Tibial nerve (tissue), 4 donors: ENCODE measurements around the gene CCDC27. TPM values are rescaled to one million over a fixed set of nuclear protein-coding genes. Genes with fewer than 3 reads are reported as not detected.
A peak's percentile ranks its signal among the peaks of the same experiment; 100 is the strongest.
"Not testable (repeated sequence)": the region's sequence is repeated elsewhere in the genome, so short reads cannot be mapped to it uniquely, and the experiment has no call there.

Experiments
- DNase-seq, 2 donors: peaks; one replicate each; pipeline ENCODE4 v3.0.0-alpha.2; 2019; ENCODE audit warnings: low spot score in 2 of 2
- H3K27ac ChIP-seq, 4 donors: fragments of 200-600 bp; sonication (generic) in 3 of 4; one replicate each; pipeline ENCODE4 v1.5.1; 2017 to 2019; ENCODE audit warnings: mild to moderate bottlenecking in 1 of 4
- H3K27me3 ChIP-seq, 2 donors: fragments of 200-600 bp; sonication (generic) in 1 of 2; one replicate each; pipeline versions ENCODE4 v1.5.1 to v1.6.0; 2017 to 2019
- H3K36me3 ChIP-seq, 3 donors: fragments of 200-600 bp; sonication (generic); one replicate each; pipeline ENCODE4 v1.5.1; 2018 to 2019
- H3K4me1 ChIP-seq, 4 donors: fragments of 200-600 bp; sonication (generic) in 3 of 4; one replicate each; pipeline ENCODE4 v1.5.1; 2017 to 2019
- H3K4me3 ChIP-seq, 4 donors: fragments of 200-600 bp; sonication (generic) in 3 of 4; one replicate each; pipeline ENCODE4 v1.5.1; 2017 to 2019; ENCODE audit warnings: mild to moderate bottlenecking in 1 of 4, moderate library complexity in 1 of 4
- H3K9me3 ChIP-seq, 4 donors: fragments of 200-600 bp; sonication (generic) in 3 of 4; one replicate each; pipeline ENCODE4 v1.5.1; 2017 to 2019
- EP300 ChIP-seq, 2 donors: sonication (generic); formaldehyde crosslinking; IDR thresholded peaks; one replicate each; pipeline ENCODE4 v1.6.1; 2017; ENCODE audit warnings: antibody characterized with exemption in 2 of 2, mild to moderate bottlenecking in 1 of 2
- POLR2A ChIP-seq, 2 donors: fragments of 450-650 bp; IDR thresholded peaks; one replicate each; pipeline ENCODE4 v1.6.1; 2017; ENCODE audit warnings: antibody characterized with exemption in 2 of 2, mild to moderate bottlenecking in 2 of 2, moderate library complexity in 2 of 2
- WGBS, 2 donors: methylation state at CpG; one replicate each; pipeline ENCODE4 v1.1.5; 2018; 5-methylcytosine and 5-hydroxymethylcytosine counted together
- total RNA-seq, 4 donors: library from RNA; depleted of rRNA; stranded (reverse); fragments of >200 nt; gene quantifications; one replicate each; pipeline ENCODE4 v1.1.0, GENCODE V29; 2016
- TF ChIP-seq, protein P1 (sequence below), 5 experiments: fragments of 200-600 bp in 3 of 5; fragments of 450-650 bp in 2 of 5; sonication (generic) in 3 of 5; IDR thresholded peaks; one replicate each; pipeline ENCODE4 v1.5.1; 2016 to 2019; ENCODE audit warnings: antibody characterized with exemption in 5 of 5, mild to moderate bottlenecking in 3 of 5, moderate library complexity in 2 of 5

The CCDC27 gene
- total RNA-seq, 4 donors from 2014 or later, result not detected

DNA sequence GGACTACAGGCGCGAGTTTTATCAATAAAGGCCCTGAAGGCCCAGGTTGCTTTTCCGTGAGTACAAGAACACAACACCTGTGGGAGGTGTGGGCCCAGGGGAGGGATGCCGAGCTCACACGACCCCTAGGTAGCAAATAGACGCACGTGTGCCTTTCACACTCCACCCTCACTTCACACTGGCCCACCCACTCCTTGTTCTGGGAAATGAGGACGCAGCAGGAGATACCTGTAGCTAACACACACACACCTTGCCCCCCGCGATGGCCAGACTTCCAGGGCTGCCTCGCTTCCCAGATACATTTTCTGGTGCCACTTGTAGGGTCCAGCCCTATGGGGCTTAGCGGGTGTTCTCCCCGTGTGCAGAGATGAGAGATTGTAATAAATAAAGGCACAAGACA is 4.3 kb upstream of the CCDC27 start:
- Histone ChIP-seq H3K9me3 (no peaks in the 10 kb centered on the region), H3K27ac (peak overlapping the region in 1 of 4 donors; percentile 88), H3K4me3 (peak overlapping the region in 2 of 4 donors; percentile 72 to 95), H3K36me3 (peaks cover 0 to 24% (median under 1%) of the 10 kb centered on the region in 3 donors), H3K27me3 (peaks cover 0 to 5% of the 10 kb centered on the region in 2 donors), H3K4me1 (peaks cover 0 to 35% (median 15%) of the 10 kb centered on the region in 4 donors)
- no peak for DNase-seq
- 81 to 83% methylated on average over 13 of the region's 13 CpGs for WGBS, 2 donors
- TF ChIP-seq POLR2A (IDR thresholded peaks at IDR 0.05) (no peak), EP300 (IDR thresholded peaks at IDR 0.05) (no peak)
- TF ChIP-seq, protein P1, sequence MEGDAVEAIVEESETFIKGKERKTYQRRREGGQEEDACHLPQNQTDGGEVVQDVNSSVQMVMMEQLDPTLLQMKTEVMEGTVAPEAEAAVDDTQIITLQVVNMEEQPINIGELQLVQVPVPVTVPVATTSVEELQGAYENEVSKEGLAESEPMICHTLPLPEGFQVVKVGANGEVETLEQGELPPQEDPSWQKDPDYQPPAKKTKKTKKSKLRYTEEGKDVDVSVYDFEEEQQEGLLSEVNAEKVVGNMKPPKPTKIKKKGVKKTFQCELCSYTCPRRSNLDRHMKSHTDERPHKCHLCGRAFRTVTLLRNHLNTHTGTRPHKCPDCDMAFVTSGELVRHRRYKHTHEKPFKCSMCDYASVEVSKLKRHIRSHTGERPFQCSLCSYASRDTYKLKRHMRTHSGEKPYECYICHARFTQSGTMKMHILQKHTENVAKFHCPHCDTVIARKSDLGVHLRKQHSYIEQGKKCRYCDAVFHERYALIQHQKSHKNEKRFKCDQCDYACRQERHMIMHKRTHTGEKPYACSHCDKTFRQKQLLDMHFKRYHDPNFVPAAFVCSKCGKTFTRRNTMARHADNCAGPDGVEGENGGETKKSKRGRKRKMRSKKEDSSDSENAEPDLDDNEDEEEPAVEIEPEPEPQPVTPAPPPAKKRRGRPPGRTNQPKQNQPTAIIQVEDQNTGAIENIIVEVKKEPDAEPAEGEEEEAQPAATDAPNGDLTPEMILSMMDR (IDR thresholded peaks at IDR 0.05), result no peak

DNA sequence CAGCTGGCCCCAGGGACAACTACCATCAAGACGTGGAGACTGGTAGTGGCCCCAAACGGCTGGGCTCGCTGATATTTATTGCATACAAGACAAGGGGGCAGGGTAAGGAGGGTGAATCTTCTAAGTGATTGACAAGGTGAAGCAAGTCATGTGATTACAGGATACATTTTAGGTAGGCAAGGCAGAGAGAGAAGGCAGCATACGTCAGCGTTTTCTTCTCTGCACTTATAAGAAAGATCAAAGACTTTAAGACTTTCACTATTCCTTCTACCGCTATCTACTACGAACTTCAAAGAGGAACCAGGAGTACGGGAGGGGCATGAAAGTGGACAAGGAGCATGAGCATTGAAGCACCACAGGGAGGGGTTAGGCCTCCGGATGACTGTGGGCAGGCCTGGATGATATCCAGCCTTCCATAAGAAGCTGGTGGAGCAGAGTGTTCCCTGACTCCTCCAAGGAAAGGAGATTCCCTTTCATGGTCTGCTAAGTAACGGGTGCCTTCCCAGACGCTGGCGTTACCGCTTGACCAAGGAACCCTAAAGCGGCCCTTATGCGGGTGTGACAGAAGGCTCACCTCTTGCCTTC is 3.8 kb upstream of the CCDC27 start:
- H3K27ac ChIP-seq, DNase-seq, H3K4me3 ChIP-seq, H3K27me3 ChIP-seq, H3K9me3 ChIP-seq: not testable (repeated sequence)
- H3K36me3 ChIP-seq, result peaks cover 0 to 19% (median 0%) of the 10 kb centered on the region in 3 donors
- peaks cover 0 to 35% (median 15%) of the 10 kb centered on the region in 4 donors for H3K4me1 ChIP-seq
- WGBS, 2 donors, result 80% methylated on average over 15 of the region's 15 CpGs

DNA sequence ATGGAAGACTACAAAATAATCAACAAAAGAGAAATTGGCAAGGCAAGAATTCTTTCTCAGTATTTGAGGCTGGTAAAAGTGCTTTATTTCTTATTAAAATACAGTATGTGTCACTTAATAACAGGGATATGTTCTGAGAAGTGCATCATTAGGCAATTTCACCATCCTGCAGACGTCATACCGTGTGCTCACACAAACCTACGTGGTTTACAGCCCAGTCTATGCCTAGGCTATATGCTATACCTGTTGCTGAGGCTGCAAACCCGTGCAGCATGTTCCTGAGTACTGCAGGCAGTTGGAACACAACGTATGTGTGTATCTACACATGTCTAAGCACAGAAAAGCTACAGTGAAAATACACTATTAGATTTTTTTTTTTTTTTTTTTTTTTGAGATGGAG is 2.7 kb upstream of the CCDC27 start:
- Histone ChIP-seq H3K36me3 (peaks cover 0 to 8% (median 0%) of the 10 kb centered on the region in 3 donors), H3K4me1 (peaks cover 0 to 33% (median 15%) of the 10 kb centered on the region in 4 donors), H3K27me3 (peaks cover 0 to 19% of the 10 kb centered on the region in 2 donors), H3K9me3 (no peaks in the 10 kb centered on the region), H3K27ac (no peak overlapping the region), H3K4me3 (no peak overlapping the region)
- 62 to 69% methylated on average over 5 of the region's 5 CpGs for WGBS, 2 donors
- no peak for DNase-seq
- TF ChIP-seq, protein P1 (IDR thresholded peaks at IDR 0.05), result no peak
- no peak for TF ChIP-seq EP300 (IDR thresholded peaks at IDR 0.05)
- no peak for TF ChIP-seq POLR2A (IDR thresholded peaks at IDR 0.05)

DNA sequence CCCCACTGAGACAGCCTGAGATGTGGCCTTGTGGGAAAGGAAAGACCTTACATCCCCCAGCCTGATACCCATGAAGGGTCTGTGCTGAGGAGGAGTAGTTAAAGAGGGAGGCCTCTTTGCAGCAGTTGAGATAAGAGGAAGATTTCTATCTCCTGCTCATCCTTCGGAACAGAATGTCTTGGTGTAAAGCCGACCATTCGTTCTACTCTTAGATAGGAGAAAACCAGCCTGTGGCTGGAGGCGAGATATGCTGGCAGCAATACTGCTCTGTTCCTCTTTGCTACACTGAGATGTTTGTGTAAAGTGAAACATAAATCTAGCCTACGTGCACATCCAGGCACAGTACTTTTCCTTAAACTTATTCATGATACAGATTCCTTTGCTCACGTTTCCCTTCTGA is 1.5 kb upstream of the CCDC27 start:
- no peak overlapping the region for H3K27ac ChIP-seq
- 61 to 63% methylated on average over 6 of the region's 6 CpGs for WGBS, 2 donors
- H3K36me3 ChIP-seq, result no peaks in the 10 kb centered on the region
- H3K4me3 ChIP-seq, result no peak overlapping the region
- DNase-seq, result no peak
- TF ChIP-seq EP300 (IDR thresholded peaks at IDR 0.05) (no peak), POLR2A (IDR thresholded peaks at IDR 0.05) (no peak)
- TF ChIP-seq, protein P1 (IDR thresholded peaks at IDR 0.05), result no peak
- no peaks in the 10 kb centered on the region for H3K9me3 ChIP-seq
- peaks cover 0 to 20% (median 15%) of the 10 kb centered on the region in 4 donors for H3K4me1 ChIP-seq
- H3K27me3 ChIP-seq, result peaks cover 0 to 31% of the 10 kb centered on the region in 2 donors

DNA sequence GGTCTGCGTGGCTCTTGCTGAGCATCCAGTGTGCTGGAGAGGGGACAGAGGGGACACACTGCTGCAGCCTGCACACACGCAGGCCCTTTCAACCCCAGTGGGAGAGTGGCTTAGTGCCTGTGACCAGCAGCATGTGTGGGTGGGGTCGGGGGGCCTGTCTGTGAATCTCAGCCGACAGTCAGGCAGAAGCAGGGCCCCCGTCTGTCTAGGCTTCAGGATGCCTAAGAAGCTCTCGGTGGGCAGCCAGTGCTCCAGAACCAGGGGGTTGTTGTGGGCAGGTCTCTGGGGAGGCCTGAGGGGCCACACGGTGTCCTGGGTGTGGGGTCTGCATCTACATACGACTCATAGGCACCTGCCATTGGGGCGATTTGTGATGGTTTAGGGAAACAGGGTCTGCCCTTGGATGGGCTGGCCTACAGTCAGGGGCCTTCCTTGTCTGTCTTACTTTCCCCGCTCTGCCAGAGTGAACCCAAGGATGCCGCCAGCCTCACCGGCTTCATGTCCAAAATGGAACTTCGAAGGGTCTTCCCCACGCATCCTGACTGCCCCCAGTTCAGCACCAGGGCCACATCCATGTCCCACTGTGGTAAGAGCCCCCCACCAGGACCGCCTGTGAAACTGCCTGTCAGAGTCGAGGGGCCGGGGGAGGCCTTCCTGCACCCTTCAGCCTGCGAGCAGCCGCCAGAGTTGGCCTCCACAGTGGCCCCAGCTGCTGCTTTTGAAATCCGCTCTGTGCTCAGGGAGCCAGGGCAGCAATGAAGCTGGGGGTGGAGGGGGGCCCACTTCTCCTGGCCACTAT is 1.6 kb downstream of the CCDC27 start:
- WGBS, 2 donors, result 79% methylated on average over 16 to 17 of the region's 20 CpGs
- H3K36me3 ChIP-seq, result no peaks in the 10 kb centered on the region

More for the DNA sequence above, 1.6 kb downstream of the CCDC27 start:
- Histone ChIP-seq H3K4me1 (no peaks in the 10 kb centered on the region), H3K27me3 (peaks cover 0 to 44% of the 10 kb centered on the region in 2 donors), H3K4me3 (no peak overlapping the region), H3K27ac (no peak overlapping the region), H3K9me3 (no peaks in the 10 kb centered on the region)
- TF ChIP-seq EP300 (IDR thresholded peaks at IDR 0.05) (no peak), POLR2A (IDR thresholded peaks at IDR 0.05) (no peak)
- TF ChIP-seq, protein P1 (IDR thresholded peaks at IDR 0.05), result no peak
- DNase-seq, result no peak
